Skeletal muscle cell (primary cell): ENCODE measurements around the gene CCL19.
A peak's percentile ranks its signal among the peaks of the same experiment; 100 is the strongest.

ENCODE experiments used
- DNase-seq: peaks from one replicate; pipeline ENCODE4 v3.0.0-alpha.2; 2010; ENCODE audit warnings: low read depth
- H3K4me3 ChIP-seq: 2 replicates; pipeline ENCODE4 v1.5.1; 2011; ENCODE audit warnings: low read depth, mild to moderate bottlenecking, control low read depth, low read length, moderate library complexity

Gene CCL19

GRCh38 chr9:34669809-34670562 is 21.1 kb downstream of the CCL19 start:
- DNase-seq, result no peak

GRCh38 chr9:34665381-34666250 is 25.5 kb downstream of the CCL19 start:
- peak; percentile 78 for DNase-seq
- peak overlapping the region; percentile 92 for H3K4me3 ChIP-seq

More at GRCh38 chr9:34669809-34670562, 21.1 kb downstream of the CCL19 start:
- H3K4me3 ChIP-seq, result no peak overlapping the region

DNA sequence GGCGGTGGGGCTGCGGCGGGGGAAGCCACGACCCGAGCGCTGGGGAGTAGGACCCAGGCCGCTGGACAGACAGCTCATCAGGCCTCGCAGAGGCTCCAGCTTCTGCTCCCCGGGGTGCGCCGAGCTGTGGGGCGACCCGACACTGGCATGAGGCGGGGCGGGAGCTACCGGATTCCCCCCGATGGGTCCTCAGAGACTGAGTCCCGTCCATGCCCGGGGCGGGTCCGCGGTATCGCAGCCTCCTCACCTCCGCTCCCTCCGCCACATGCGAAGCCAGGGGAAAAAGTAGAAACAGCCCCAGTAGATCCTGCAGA is 26.1 kb downstream of the CCL19 start:
- peak overlapping the region; percentile 92 for H3K4me3 ChIP-seq
- DNase-seq, result no peak

DNA sequence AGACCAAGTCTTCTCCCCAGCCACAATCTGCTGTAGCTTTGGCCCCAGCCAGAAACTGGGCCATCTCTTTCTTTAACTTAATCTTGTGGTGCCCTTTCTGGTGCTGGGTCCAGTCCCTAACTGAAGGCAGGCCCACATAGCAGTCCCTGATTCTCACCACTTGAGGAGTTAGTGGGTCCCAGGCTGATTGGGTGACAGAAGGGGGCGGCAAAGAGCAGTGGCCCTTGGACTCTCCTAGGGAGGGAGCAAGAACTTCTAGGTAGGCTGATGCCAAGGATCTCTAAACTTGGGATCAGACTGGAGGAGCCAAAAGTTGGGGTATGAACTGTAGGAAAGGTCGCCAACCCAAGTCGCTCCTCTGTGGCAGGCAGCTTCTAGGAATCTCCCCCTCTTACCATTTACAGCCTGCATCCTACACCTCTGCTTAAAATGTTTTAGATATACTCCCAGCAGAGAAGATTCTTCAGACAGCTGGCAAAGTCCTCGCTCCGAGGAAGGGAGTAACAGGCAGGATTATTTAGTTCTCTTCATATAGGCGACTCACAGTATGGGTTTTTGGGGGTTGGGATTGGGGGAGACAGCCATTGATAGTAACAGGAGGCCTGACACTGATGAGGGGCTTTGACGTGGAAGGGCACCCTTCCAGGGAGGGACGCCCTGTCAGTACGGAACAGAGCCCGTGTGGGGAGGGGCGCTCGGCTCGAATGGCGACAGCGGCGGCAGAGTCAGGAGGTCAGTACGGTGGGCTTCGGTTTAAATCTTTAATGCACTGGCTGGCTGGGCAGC is 26.6 kb downstream of the CCL19 start:
- H3K4me3 ChIP-seq, result peak overlapping the region; percentile 92
- DNase-seq, result peak; percentile 28

- DNase-seq, result no peak
- no peak overlapping the region for H3K4me3 ChIP-seq
Measured at GRCh38 chr9:34663303-34663605, 27.8 kb downstream of the CCL19 start.

DNA sequence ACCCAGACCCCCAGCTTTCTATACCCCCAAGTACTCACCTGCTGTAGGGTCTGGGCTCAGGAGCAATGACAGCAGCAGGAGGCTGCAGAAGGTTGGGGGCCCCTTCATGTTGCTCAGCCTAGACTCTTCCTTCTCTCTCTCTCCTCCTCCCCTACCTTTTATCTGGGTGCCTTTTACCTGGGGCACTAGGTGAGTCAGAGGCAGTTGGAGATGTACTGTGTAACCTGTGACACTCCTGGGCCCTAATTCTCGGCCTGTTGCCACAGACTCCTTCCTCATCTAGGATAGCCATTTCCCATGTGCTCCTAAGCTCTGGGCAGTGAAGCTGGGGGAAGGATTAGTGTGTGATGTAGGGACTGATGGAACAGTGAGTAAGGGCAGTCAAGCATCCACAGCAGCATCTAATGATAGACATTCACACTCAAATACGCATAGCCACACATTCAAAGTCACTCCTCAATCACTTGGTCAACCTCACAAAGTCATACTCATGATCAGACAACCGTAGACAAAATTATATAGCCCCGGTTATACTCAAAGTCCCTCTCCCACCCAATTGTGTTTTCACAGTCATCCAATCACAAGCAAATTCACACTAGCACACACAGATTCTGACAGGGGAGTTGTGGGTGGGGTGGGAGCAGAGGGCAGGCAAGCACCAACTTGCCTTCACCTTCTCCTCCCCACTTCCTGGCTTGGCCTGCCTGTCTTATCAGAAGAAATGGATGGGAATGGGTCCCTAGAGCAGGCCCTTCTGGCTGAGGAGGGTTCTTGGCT is 28.4 kb downstream of the CCL19 start, which contains the start of gene CCL27:
Gene CCL27, minus strand, starts transcription at position 132 of the 777 bp plus-strand sequence. Its CDS starts 24 bp downstream, at position 108.
- DNase-seq, result no peak

DNA sequence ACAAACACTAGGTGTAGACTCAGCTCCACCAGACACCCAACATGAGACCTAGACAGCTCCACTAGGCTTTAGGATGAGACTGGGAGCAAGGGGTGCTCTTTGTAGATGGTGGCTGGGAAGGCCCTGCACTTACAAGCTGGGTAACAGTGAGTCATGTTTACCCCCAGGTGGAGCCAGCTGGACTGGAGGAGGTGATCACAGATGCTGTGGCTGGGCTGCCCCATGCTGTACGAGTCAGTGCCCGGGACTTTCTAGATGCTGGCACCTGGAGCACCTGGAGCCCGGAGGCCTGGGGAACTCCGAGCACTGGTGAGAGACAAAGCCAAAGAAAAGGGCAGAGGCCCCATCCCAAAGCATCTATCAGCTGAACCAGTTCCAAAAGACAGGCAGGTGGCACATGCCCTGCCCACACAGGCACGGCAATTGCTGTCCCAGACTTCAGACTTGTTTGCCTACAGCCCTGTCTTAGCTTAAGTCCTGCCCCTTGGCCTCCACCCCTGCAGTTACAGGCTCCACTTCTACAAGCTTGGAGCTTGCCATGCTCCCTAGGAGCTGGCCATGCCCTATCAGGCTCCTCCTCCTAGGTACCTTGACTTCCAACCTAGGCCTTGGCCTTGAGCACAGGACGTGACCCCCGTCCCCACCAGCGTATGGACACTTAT is 31.4 kb downstream of the CCL19 start:
- no peak for DNase-seq
- no peak overlapping the region for H3K4me3 ChIP-seq

More for the DNA sequence above, 28.4 kb downstream of the CCL19 start, which contains the start of gene CCL27:
- H3K4me3 ChIP-seq, result no peak within 1 kb of the TSS

- no peak overlapping the region for H3K4me3 ChIP-seq
- no peak for DNase-seq
Measured at GRCh38 chr9:34658461-34658860, 32.6 kb downstream of the CCL19 start.

- DNase-seq, result no peak
- no peak overlapping the region for H3K4me3 ChIP-seq
Measured at GRCh38 chr9:34656992-34657391, 34.1 kb downstream of the CCL19 start.

DNA sequence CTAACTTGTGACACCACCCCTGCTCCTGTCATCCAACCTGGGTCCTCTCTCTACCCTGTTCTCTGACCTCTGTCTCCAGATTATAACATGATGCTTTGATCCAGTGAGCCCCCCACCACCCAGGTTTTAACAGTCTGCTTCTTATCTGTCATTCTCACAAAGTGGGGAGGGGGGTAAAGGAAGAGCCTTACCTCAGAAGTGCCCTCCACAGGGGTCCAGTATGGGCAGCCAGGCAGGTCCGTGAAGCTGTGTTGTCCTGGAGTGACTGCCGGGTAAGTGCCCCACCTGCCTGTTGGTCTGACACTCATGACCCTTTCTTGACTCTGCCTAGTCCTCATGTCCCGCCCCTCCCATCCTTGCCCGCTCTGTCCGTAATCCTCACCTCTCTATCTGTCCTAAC is 35.7 kb downstream of the CCL19 start:
- DNase-seq, result no peak
- H3K4me3 ChIP-seq, result no peak overlapping the region

DNA sequence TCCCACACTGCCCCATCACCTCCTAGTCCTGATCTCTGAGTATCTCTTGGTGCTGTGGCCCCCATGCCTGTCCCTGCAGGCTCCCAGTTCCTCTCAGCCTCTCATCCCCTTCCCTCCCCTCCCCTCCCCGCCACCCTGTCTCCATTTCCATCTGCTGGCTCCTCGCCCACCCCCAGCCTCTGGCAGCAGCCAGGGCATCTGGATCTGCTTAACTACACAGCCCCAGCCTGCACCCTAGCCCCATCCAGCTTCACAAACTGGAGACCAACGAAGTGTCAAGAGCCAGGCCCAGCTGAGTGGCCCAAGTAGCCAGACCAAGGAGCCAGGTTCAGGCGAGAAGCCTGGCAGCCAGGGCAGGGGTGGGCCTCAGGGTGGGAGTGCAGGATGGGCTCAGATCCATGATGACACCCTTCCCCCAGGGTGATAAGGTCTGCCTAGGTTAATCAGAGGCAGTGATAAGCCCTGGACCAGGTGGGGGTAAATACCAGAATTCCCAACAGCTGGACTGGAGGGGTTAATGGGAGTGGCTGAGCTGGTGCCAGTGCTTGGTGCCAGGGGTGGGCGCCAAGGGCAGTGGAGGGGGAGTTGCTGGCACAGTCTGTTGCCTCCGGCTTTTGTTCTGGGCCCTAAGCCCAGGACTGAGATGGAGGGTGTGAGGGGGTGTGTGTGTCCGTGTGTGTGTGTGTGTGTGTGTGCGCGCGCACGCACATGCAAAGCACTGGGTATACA is 36.6 kb downstream of the CCL19 start:
- no peak overlapping the region for H3K4me3 ChIP-seq
- peak; percentile 32 for DNase-seq

GRCh38 chr9:34653151-34654072 is 37.7 kb downstream of the CCL19 start:
- peak; percentile 22 for DNase-seq
- H3K4me3 ChIP-seq, result no peak overlapping the region

- H3K4me3 ChIP-seq, result peak overlapping the region; percentile 45
- no peak for DNase-seq
Measured at GRCh38 chr9:34652602-34653000, 38.5 kb downstream of the CCL19 start.

- H3K4me3 ChIP-seq, result peak within 1 kb of the TSS; percentile 45
- peak; percentile 41 for DNase-seq
Measured at GRCh38 chr9:34651876-34652601, 39.0 kb downstream of the CCL19 start, which contains the start of gene IL11RA. Gene IL11RA (plus strand): TSS chr9:34652185. CDS start chr9:34655218, 3,033 bp downstream.

- peak overlapping the region; percentile 45 for H3K4me3 ChIP-seq
- peak; percentile 19 for DNase-seq
Measured at GRCh38 chr9:34651321-34651720, 39.8 kb downstream of the CCL19 start.

- no peak for DNase-seq
- H3K4me3 ChIP-seq, result no peak overlapping the region
Measured at GRCh38 chr9:34650816-34651215, 40.3 kb downstream of the CCL19 start.
